HuH-7 (cell line): ENCODE measurements around the gene SHCBP1L.

Experiments
- DNase-seq: peaks from one replicate; pipeline ENCODE4 v3.0.0; 2011; ENCODE audit warnings: low spot score

SHCBP1L gene

DNA sequence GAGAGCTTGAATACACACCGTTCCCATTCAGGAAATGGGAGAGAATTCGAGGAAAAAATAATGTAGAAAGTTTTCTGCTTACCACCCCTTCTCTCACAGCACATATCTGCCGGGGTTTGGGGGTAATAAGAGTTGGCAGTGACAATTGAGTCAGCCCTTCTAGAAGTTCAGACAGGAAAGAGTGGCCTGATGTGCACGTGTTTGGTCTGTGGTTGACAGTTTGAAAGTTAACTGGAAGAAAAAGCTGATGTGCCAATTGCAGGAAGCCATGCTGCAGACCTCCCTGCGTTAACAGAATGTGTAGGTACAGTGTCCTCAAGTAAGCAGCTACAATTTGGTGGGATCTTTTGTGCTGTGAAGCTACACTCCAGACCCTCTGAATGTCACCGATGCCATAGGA, 63.0 kb downstream of the SHCBP1L start:
- DNase-seq, result no peak

DNA sequence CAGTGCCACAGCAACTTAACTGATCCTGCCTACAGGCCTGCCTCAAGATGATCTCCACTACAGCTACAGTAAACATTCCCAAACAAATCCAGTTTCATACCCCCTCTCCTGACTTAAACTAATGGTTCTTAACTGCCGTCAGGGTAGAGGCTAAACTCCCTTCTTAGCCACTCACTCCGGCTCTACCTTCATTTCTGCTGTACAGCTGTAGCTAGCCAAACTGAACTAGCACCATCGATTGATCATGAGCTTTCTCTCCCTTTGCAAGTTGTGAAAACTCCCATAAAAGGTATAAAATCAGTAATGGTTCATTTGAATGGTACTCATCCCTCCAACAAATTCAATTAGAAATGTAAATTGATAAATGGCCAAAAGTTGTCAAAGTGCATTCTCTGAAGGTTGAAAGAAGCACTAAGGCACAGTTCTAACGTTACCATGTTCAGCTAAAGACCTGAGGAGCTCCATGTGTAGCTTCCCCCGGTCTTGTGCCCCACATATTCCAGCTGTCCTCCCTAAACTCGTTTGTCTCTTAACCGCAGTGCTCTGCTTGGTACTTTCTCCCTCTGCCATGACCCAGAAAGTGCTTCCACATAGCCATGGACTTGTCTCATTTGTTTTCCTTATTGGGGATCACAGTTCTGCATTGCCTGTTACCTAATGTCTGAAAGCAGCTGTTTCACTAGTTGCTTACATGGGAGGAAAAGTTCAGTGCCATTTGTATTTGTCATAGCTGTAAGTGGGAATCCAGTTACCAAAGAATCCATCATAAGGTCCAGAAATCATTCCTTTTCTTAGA, 64.0 kb downstream of the SHCBP1L start:
- no peak for DNase-seq

DNA sequence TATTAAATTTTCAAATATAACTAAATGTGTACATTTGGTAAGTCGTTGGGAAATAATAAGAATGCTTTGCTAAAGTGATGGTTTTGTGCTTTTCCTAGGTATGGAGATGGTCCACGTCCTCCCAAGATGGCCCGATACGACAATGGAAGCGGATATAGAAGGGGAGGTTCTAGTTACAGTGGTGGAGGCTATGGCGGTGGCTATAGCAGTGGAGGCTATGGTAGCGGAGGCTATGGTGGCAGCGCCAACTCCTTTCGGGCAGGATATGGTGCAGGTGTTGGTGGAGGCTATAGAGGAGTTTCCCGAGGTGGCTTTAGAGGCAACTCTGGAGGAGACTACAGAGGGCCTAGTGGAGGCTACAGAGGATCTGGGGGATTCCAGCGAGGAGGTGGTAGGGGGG, 66.0 kb downstream of the SHCBP1L start:
- DNase-seq, result no peak

DNA sequence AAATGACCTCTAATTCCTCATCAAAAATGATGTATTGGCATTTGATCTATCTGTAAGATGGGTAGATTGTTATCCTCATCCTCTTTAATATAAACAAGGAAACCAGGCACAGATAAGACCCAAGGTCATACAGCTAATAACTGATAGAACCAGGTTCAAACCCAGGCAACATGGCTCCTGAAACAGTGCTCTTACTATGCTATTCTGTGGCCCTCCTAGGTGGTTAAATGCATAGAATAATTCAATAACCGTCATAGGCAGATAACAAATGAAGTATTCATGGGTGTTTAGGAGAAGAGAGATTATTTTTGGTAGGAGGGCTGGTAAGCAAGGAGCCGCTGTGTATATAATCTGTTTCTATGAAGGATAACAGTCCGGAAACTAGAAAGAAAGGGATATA, 67.4 kb downstream of the SHCBP1L start:
- DNase-seq, result no peak

DNA sequence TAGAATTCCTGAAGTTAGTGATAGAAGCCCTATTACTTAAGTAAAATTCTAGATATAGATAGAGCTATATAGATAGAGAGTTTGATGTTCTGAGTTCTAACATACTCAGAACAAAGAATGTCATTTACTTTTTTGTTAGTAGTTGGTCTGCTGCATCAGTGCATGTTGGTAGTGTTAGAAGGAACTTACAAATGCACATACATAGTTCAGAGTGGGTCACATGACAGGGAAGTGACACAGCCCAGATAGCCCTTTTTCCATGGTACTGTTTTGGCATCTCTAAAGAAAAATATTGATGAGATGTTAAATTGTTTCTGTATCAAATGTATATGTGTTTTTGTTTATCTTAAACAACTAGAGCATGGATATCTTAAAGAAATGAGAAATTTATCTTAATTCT, 68.1 kb downstream of the SHCBP1L start:
- DNase-seq, result no peak

DNA sequence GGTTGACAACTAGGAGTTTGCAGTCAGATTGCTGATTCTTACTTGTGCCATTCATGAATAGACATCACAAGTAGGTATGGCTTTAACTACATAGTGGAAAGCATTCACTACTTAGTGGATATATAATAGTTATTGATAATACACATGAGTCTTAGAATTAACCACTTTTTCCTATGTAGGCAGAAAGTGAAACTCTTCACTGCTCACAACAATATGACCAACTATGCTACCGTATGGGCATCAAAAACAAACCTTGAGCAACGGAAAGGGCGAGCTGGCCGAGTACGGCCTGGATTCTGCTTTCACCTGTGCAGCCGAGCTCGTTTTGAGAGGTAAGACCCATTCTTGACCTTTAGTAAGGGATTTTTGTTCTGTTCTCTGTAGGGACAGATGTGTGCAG, 75.1 kb downstream of the SHCBP1L start:
- no peak for DNase-seq

DNA sequence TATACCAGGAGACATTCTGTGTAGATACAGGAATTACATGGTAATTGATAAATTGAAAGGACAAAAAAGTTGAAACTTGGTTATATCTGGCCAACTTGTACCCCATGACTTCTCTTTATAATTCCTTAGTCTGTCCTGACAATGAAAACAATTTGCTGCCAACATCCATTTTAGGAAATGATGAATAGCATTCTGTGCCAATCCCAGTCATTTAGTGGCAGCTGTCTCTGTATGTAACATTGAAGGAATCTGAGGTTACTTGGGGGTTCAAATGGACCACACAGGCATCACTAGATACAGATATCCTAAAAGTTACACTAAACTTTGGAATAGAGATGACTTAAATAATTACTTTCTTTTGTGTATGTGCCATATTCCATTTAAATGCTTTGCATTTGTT, 75.6 kb downstream of the SHCBP1L start:
- DNase-seq, result no peak

DNA sequence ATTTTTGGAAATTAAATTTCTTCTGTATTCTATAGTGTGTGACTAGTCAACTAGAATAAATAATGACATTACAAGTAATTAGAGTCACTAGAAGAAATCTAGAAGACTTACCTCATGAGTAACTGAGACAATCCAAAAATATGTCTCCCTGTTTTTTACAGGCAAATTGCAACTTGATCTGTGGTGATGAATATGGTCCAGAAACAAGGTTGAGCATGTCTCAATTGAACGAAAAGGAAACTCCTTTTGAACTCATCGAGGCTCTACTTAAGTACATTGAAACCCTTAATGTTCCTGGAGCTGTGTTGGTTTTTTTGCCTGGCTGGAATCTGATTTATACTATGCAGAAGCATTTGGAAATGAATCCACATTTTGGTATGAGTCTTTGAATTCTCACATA, 77.1 kb downstream of the SHCBP1L start:
- no peak for DNase-seq

DNA sequence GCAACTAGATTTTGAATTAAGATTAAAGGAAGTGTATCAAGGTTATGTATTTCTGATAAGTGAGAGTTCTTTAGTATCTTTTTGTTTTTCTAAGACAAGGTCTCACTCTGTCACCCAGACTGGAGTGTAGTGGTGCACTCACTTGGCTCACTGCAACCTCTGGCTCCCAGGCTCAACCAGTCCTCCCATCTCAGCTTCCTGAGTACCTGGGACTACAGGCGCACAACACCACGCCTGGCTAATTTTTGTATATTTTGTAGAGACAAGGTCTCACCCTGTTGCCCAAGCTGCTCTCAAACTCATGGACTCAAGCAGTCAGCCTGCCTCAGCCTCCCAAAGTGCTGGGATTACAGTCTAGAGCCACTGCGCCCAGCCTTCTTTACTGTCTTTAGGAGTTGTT, 80.1 kb downstream of the SHCBP1L start:
- no peak for DNase-seq

DNA sequence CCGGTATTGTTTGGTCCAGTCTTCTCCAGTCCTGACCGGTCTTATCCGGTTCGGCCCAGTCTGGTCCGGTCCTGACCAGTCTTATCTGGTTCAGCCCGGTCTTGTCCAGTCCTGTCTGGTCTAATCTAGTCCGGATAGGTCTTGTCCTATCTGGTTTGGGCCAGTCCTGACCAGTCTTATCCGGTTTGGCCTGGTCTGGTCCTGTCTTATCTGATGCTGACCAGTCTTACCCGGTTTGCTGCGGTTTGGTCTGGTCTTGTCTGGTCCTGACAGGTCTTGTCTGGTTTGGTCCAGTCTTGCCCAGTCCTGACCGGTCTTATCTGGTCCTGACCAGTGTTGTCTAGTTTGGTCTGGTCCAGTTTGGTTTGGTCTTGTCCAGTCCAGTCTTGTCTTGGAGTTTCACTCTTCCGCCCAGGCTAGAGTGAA, 83.7 kb downstream of the SHCBP1L start:
- no peak for DNase-seq

DNA sequence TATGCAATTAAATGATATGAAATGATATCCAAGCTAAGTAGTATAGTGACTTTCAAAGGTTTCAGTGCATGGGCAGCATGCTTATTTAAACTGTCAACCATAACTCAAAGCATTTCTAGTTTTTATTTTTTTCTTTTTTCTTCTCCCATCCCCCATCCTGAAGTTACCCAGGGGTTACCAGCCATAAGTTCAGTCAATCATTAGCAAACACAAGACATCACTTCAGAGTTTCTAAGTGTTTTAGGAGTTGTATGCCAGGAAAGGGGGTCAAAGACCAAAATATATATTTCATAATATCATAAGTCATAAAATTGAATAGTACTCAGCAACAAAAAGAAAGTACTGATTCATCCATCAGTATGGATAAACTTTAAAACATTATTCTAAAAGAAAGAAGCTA, 85.1 kb downstream of the SHCBP1L start:
- DNase-seq, result no peak

DNA sequence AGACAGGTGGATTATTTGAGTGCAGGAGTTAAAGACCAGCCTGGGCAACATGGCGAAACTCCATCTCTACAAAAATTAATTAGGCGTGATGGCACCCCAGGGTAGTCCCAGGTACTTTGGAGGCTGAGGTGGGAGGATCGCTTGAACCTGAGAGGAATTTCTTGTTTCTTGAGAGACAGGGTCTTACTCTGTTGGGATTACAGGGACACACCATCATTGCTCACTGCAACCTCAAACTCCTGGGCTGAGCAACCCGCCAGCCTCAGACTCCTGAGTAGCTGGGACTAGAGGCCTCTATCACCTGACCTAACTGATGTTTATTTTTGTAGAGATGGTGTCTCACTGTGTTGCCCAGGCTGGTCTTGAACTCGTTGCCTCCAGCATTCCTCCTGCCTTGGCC, 89.0 kb downstream of the SHCBP1L start:
- DNase-seq, result no peak

DNA sequence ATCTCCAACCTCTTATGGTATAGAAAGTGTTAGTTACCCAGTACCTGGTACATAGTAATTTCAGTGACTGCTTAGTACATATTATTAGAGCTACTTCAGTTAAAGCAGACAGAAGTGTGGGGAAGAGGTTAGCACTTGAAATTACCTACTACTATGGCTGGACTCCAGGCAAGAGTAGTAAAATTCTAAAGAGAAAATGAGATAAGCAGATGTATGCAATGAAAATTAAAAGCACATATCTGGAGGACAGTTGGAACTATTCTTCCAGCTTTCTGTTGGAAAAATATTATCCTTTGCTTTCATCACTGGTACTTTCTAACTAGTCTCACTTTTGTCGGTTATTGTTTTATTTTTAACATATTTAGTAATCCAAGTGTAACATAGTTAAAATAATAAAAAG, 90.1 kb downstream of the SHCBP1L start:
- DNase-seq, result no peak

DNA sequence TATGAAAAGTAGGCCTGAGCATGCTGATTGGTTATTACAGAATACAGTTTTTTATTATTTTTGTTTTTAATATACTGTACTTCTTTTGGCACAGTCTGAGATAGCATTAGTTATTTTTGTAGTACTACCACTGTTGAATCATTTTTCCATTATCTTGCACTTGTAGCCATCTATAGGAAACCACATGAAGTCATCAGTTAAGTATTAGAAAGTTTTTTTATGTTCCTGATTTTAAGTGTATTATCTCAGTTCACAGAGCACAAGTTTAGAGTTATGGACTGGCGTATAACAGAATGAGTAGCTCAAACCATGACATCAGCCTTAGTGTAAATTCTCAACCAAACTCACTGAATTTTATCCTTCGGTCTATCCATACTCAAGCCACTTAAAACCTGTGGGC, 91.0 kb downstream of the SHCBP1L start:
- no peak for DNase-seq

DNA sequence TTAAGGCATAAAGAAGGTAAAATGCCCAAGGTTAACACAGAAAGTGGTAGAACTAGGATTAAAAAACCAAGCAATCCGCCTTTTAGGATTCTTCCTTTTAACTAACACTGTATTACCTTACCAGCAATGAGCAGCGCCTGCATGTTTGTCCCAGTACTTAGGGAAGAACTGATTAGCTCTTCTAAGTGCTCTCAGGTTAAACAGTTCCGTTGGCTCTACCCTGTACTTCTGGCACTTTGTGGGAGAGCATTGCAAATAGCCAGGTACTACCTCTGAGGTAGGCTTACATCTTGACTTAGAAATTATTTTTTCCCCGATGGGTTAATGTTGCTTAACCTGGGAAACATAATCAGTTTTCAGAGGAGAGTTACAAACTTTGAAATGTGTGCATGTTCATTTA, 92.3 kb downstream of the SHCBP1L start:
- DNase-seq, result no peak

DNA sequence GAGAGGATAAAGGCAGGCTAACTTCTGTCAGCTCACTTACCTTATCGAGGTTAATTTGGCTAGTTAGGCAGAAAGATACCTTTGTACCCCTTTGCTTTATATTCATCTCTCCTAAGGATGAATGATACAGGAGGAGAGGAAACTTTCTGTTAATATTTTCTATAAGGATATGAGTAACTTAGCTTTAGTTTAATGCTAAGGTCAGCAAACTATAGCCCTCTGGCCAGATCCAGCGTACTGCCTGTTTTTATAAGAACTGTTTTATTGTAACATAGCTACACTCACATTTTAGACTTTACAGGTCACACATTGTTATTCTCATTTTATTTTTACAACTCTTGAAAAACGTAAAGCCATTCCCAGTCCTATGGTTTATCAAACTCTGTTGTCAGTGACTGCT, 95.8 kb downstream of the SHCBP1L start:
- DNase-seq, result no peak

DNA sequence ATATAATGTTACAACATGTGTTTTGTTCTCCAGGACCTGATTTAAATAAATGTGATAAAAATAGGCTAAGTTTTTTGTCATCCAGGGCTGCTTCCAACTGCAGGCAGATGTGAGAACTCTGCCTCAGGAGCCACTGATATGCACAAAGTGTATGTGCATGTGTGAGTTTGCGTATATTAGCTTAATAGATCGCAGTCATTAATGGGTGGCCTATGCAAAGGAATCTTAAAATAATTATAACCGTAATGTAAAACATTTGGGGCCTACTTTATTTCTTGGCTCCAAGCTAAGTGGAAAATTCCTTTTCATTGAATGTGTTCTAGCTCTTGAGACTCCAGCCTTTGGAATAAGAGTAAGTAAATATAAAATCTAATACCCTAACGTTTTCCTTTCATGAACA, 97.1 kb downstream of the SHCBP1L start:
- DNase-seq, result no peak

DNA sequence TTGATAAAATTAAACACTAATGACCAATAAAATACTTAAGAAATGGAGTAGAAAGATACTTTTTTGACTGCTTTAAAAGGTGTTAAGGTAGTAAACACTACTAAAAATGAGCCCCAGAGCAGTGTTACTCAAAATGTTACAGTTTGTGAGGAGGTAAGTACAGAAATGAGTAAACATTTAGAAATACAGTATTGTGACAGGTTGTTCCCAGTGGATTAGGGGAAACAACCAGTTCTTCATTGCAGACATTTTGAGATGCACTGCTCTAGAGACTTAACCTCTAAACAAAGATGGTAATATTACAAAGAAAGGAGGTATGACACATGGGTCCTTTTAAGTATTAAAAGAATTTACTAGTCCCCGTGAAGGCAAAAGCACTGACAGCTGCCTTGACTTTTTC, 101.1 kb downstream of the SHCBP1L start:
- no peak for DNase-seq

DNA sequence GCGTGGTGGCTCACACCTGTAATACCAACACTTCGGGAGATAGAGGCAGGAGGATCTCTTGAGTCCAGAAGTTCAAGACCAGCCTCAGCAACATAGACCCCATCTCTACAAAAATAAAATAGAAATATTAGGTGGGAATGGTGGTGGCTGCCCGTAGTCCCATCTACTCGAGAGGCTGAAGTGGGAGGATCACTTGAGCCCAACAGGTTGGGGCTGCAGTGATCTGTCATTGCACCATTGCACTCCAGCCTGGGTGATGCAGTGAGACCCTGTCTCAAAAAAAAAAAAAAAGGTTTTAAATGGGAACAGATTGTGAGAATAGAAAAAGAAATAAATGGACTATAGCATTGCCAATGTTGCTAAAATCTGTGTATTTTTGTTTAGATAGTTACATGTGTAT, 102.6 kb downstream of the SHCBP1L start:
- no peak for DNase-seq
